HG02870 (cell line): ENCODE data around the gene ANKRD12.

ENCODE experiments used
- ATAC-seq: cut with Tn5 transposase; IDR thresholded peaks from one replicate; pipeline ENCODE4 v1.9.1; 2021; ENCODE audit warnings: mild to moderate bottlenecking, moderate library complexity; ENCODE audit not compliant: unreplicated experiment

ANKRD12 gene

GRCh38 chr18:9333441-9334328 lies 197.1 kb downstream of the ANKRD12 start:
- ATAC-seq: peak; percentile 37

- peak; percentile 70 for ATAC-seq
These were observed 197.9 kb downstream of the ANKRD12 start, which contains the start of gene TWSG1 for GRCh38 chr18:9334329-9334972. TWSG1 (plus strand) TSS chr18:9334773; CDS start chr18:9337230, 2,457 bp downstream.

GRCh38 chr18:9334973-9335696 lies 198.6 kb downstream of the ANKRD12 start:
- peak; percentile 23 for ATAC-seq
